ENCODE results near the gene PTGES.
A peak's percentile ranks its signal among the peaks of the same experiment; 100 is the strongest.

PTGES gene

DNA sequence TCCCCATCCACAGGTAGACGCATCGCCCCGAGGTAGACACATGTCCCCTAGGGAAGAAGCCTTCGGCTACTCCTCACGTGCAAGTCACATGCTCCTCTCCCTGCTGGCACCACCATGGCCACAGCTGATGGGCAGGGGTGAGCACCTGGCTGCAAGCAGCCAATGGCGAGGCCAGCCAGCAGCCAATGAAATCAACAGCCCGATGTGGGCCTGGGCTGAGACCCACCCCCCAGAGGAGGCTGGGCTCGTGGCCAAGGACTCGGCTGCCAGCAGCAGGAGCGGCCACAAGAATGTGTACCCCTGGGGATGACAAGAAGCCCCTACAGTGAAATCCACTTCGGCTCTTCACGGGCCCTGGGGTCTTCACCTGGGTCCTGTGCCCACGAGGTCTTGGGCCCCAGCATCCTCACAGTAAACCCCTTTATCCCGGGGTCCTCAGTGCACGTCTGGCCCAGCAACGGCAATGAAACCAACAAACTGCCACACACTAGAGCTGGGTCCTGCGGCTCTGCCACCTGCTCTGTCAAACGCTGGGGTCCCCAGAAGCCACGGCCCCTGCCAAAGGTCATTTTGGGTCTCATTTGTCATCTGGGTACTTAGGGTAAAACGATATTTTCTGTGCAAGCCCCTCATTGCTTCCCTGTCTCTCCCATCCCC lies 22.1 kb upstream of the PTGES start:
- ChIA-PET POLR2A (ENCODE audit: low non-redundant PET) (no interaction called here), CTCF (interaction anchor here (0.6 to 1.9 kb wide), 5 partner anchors 8 to 96 kb away, joined by 3 to 13 read pairs (median 4); no protein-coding TSS in a partner anchor)
- TF ChIP-seq, protein P1, sequence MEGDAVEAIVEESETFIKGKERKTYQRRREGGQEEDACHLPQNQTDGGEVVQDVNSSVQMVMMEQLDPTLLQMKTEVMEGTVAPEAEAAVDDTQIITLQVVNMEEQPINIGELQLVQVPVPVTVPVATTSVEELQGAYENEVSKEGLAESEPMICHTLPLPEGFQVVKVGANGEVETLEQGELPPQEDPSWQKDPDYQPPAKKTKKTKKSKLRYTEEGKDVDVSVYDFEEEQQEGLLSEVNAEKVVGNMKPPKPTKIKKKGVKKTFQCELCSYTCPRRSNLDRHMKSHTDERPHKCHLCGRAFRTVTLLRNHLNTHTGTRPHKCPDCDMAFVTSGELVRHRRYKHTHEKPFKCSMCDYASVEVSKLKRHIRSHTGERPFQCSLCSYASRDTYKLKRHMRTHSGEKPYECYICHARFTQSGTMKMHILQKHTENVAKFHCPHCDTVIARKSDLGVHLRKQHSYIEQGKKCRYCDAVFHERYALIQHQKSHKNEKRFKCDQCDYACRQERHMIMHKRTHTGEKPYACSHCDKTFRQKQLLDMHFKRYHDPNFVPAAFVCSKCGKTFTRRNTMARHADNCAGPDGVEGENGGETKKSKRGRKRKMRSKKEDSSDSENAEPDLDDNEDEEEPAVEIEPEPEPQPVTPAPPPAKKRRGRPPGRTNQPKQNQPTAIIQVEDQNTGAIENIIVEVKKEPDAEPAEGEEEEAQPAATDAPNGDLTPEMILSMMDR (conservative IDR thresholded peaks at IDR 0.05; ENCODE audit: low read depth) = no peak
- H3K27ac ChIP-seq = peak overlapping the region; percentile 2; the same call in 1 of the 2 replicates
- DNase-seq (ENCODE audit: low spot score) = no peak

DNA sequence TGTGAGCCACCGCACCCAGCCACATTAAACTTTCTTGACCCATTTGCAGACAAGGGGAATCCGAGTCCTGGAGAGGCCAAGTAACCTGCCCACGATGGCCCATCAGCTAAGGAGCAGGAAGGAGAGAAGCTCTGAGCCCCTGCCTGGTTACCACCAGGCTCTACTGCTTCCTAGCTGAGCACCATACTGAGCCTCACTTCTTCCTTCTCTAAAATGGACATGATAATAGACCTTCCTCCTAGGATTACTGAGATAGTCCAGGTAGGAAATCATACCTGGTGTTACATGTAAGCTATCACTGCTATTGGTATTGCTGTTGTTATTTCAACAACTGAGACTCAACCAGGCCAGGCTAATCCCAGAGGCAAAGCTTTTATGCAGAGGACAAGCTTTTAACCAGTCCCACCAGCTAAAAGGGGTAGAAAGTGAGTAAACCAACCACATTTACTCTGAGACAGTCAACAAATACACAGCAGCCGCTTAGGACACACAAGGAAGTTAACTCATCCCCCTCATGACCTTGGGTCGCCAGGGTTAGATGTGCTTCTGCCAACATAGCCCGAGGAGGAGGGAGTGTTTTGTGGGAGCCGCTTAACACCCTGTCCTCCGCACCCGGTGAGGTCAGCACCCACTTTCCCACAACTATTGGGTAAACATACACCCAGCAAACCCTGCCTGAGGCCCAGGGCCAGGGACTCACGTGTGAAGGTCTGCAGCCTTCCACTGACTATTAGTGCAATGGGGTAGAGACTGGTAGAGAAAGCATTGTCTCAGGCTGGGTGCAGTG lies 20.6 kb upstream of the PTGES start:
- TF ChIP-seq, protein P1 (conservative IDR thresholded peaks at IDR 0.05; ENCODE audit: low read depth) = no peak
- peak; percentile 98 for DNase-seq (ENCODE audit: low spot score)
- POLR2A ChIA-PET (ENCODE audit: low non-redundant PET) = interaction anchor here (0.7 kb wide), 1 partner anchor 21 kb away, joined by 3 read pairs; the partner anchor contains the start of gene PTGES
- peak overlapping the region; percentile 60 for H3K27ac ChIP-seq
- CTCF ChIA-PET = interaction anchor here (0.5 to 1.1 kb wide), 4 partner anchors 24 to 791 kb away, joined by 3 to 4 read pairs (median 3); no protein-coding TSS in a partner anchor

DNA sequence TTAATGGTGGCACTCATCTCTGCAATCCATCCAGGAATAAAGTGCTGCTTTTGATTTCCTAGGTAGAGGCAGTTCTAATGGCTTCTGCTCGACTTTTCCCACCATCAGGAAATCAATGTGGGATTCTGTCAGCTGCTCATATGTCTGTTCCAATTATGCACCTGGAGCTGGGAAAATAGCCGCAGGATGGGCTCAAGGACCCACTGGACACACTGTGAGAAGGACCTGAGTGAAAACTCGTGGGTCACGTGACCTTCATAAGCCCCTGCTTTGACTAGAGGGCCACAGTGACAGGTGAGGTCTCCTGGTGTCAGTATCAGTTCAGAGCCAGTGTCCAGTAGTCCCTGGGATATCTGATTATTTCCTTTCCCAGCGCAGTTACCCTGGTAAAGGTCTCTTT lies 17.9 kb upstream of the PTGES start:
- DNase-seq (ENCODE audit: low spot score) = no peak
- TF ChIP-seq, protein P1 (conservative IDR thresholded peaks at IDR 0.05; ENCODE audit: low read depth) = no peak
- ChIA-PET CTCF (no interaction called here), POLR2A (ENCODE audit: low non-redundant PET) (interaction anchor here (0.7 kb wide), 1 partner anchor 619 kb away, joined by 5 read pairs; no protein-coding TSS in a partner anchor)
- H3K27ac ChIP-seq = no peak overlapping the region

DNA sequence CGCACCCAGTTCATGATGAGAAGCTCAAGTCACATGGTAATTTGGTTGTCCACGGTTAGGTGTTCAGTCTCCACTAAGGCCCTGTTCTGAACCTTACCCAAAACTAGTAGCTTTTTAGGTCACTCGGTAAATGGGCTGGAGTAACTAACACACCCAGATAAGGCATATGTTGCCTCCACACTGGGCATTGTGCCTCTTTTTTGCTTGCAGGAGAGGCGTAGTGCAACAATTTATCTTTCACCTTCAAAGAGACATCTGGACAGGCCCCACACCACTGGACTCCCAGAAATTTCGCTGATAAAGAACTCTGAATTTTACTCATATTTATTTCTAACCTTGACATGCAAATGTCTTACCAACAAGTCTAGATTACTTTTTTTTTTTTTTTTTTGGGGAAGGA lies 16.8 kb upstream of the PTGES start:
- CTCF ChIA-PET = interaction anchor here (0.5 kb wide), 1 partner anchor 641 kb away, joined by 6 read pairs; no protein-coding TSS in a partner anchor
- DNase-seq (ENCODE audit: low spot score) = no peak
- H3K27ac ChIP-seq = no peak overlapping the region
- POLR2A ChIA-PET (ENCODE audit: low non-redundant PET) = no interaction called here
- TF ChIP-seq, protein P1 (conservative IDR thresholded peaks at IDR 0.05; ENCODE audit: low read depth) = no peak

DNA sequence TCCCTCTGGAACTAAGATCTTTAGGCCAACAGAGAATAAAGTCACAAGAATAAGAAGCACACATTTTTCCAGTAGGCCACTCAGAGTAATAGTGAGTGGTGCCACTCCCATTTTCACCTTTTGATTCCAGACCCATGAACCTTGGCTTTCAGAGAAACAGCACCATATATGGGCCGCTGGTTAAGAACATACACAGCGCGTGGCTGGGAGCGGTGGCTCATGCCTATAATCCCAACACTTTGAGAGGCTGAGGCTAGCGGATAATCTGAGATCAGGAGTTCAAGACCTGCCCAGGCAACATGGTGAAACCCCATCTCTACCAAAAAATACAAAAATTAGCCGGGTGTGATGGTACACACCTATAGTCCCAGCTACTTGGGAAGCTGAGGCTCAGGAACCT lies 15.6 kb upstream of the PTGES start:
- ChIA-PET CTCF (interaction anchor here (0.6 kb wide), 2 partner anchors 42 to 208 kb away, joined by 4 to 6 read pairs; no protein-coding TSS in a partner anchor), POLR2A (ENCODE audit: low non-redundant PET) (interaction anchor here (0.7 kb wide), 1 partner anchor 66 kb away, joined by 8 read pairs; no protein-coding TSS in a partner anchor)
- DNase-seq (ENCODE audit: low spot score) = no peak
- H3K27ac ChIP-seq = no peak overlapping the region
- TF ChIP-seq, protein P1 (conservative IDR thresholded peaks at IDR 0.05; ENCODE audit: low read depth) = no peak

DNA sequence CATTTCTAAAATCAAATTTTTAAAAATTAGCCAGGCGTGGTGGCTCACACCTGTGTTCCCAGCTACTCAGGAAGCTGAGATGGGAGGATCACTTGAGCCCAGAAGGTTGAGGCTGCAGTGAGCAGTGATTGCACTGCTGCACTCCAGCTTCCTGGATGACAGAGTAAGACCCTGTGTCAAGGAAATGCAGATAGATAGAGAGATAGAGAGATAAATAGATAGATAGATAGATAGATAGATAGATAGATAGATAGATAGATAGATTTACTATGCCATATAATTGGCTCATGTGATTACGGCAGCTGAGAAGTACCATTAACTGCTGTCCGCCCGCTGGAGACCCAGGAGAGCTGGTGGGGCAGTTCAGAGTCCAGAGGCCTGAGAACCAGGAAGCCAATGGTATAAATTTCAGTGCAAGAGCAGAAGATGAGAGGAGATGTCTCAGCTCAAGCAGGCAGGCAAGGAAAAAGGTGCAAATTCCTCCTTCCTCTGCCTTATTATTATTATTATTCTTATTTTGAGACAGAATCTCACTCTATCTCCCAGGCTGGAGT lies 13.0 kb upstream of the PTGES start:
- ChIA-PET CTCF (interaction anchor here (0.6 kb wide), 1 partner anchor 23 kb away, joined by 4 read pairs; no protein-coding TSS in a partner anchor), POLR2A (ENCODE audit: low non-redundant PET) (no interaction called here)
- no peak for DNase-seq (ENCODE audit: low spot score)
- no peak overlapping the region for H3K27ac ChIP-seq
- TF ChIP-seq, protein P1 (conservative IDR thresholded peaks at IDR 0.05; ENCODE audit: low read depth) = no peak
